ENCODE results near the gene EDAR.

Gene EDAR

GRCh38 chr2:108967757-108968156 is 21.3 kb downstream of the EDAR start:
- DNase-seq (ENCODE audit: low read depth in 2 of 2): no peak

GRCh38 chr2:108965540-108966289 is 23.3 kb downstream of the EDAR start:
- DNase-seq (ENCODE audit: low read depth in 2 of 2): no peak

- no peak for DNase-seq (ENCODE audit: low read depth in 2 of 2)
These were observed 26.0 kb downstream of the EDAR start for GRCh38 chr2:108963057-108963456.

- no peak for DNase-seq (ENCODE audit: low read depth in 2 of 2)
These were observed 27.2 kb downstream of the EDAR start for GRCh38 chr2:108961796-108962195.

- no peak for DNase-seq (ENCODE audit: low read depth in 2 of 2)
These were observed 29.0 kb downstream of the EDAR start for GRCh38 chr2:108960006-108960405.

- DNase-seq (ENCODE audit: low read depth in 2 of 2): no peak
These were observed 29.6 kb downstream of the EDAR start for GRCh38 chr2:108959401-108959800.

- no peak for DNase-seq (ENCODE audit: low read depth in 2 of 2)
These were observed 30.2 kb downstream of the EDAR start for GRCh38 chr2:108958632-108959341.

GRCh38 chr2:108958002-108958401 is 31.0 kb downstream of the EDAR start:
- DNase-seq (ENCODE audit: low read depth in 2 of 2): no peak

- DNase-seq (ENCODE audit: low read depth in 2 of 2): no peak
These were observed 32.6 kb downstream of the EDAR start for GRCh38 chr2:108956375-108956774.

- no peak for DNase-seq (ENCODE audit: low read depth in 2 of 2)
These were observed 38.5 kb downstream of the EDAR start for GRCh38 chr2:108950369-108951135.

- DNase-seq (ENCODE audit: low read depth in 2 of 2): no peak
These were observed 39.4 kb downstream of the EDAR start for GRCh38 chr2:108949316-108950239.

GRCh38 chr2:108947271-108947907 is 41.6 kb downstream of the EDAR start:
- no peak for DNase-seq (ENCODE audit: low read depth in 2 of 2)

- DNase-seq (ENCODE audit: low read depth in 2 of 2): no peak
These were observed 42.6 kb downstream of the EDAR start for GRCh38 chr2:108946442-108946841.

- DNase-seq (ENCODE audit: low read depth in 2 of 2): no peak
These were observed 43.1 kb downstream of the EDAR start for GRCh38 chr2:108945969-108946368.

GRCh38 chr2:108944601-108945331 is 44.3 kb downstream of the EDAR start:
- DNase-seq (ENCODE audit: low read depth in 2 of 2): no peak

- DNase-seq (ENCODE audit: low read depth in 2 of 2): no peak
These were observed 45.3 kb downstream of the EDAR start for GRCh38 chr2:108943751-108944150.

GRCh38 chr2:108942888-108943287 is 46.1 kb downstream of the EDAR start:
- no peak for DNase-seq (ENCODE audit: low read depth in 2 of 2)

- no peak for DNase-seq (ENCODE audit: low read depth in 2 of 2)
These were observed 46.7 kb downstream of the EDAR start for GRCh38 chr2:108942231-108942825.

- DNase-seq (ENCODE audit: low read depth in 2 of 2): no peak
These were observed 47.3 kb downstream of the EDAR start for GRCh38 chr2:108941767-108942166.

GRCh38 chr2:108941161-108941665 is 47.8 kb downstream of the EDAR start:
- no peak for DNase-seq (ENCODE audit: low read depth in 2 of 2)

Data from stimulated activated CD4-positive, alpha-beta T cell treated with anti-CD3 and anti-CD28 coated beads, Interleukin-1b, Interleukin-23, amount 100 ng/mL, for 4 hours (primary cell).